Uterus (tissue), 4 donors: ENCODE results near the gene ADISSP. TPM values are rescaled to one million over a fixed set of nuclear protein-coding genes. Genes with fewer than 3 reads are reported as not detected.
A peak's percentile ranks its signal among the peaks of the same experiment; 100 is the strongest.

ENCODE experiments used
- DNase-seq, 2 donors: peaks; one replicate each; pipeline ENCODE4 v3.0.0-alpha.2; 2019 to 2020
- H3K27ac ChIP-seq, 2 donors: fragments of 200-600 bp; sonication (generic); 1 replicate in 1 of 2; 2 replicates in 1 of 2; pipeline ENCODE4 v1.5.1; 2016 to 2018
- H3K27me3 ChIP-seq, 2 donors: fragments of 200-600 bp; sonication (generic); one replicate each; pipeline ENCODE4 v1.5.1; 2018 to 2019; ENCODE audit warnings: control low read depth in 1 of 2
- H3K36me3 ChIP-seq, 2 donors: fragments of 200-600 bp; sonication (generic); one replicate each; pipeline ENCODE4 v1.5.1; 2019; ENCODE audit warnings: control low read depth in 1 of 2
- H3K4me1 ChIP-seq, 2 donors: fragments of 200-600 bp; sonication (generic); one replicate each; pipeline ENCODE4 v1.5.1; 2018 to 2019; ENCODE audit warnings: control low read depth in 1 of 2
- H3K4me3 ChIP-seq, 2 donors: fragments of 200-600 bp; sonication (generic); 1 replicate in 1 of 2; 2 replicates in 1 of 2; pipeline ENCODE4 v1.5.1; 2018 to 2019; ENCODE audit warnings: mild to moderate bottlenecking in 1 of 2
- H3K9me3 ChIP-seq, 2 donors: fragments of 200-600 bp; sonication (generic); one replicate each; pipeline ENCODE4 v1.5.1; 2019; ENCODE audit warnings: control low read depth in 1 of 2
- POLR2A ChIP-seq, 2 donors: fragments of 450-650 bp; IDR thresholded peaks; one replicate each; pipeline ENCODE4 v1.6.1; 2016; ENCODE audit warnings: antibody characterized with exemption in 2 of 2, mild to moderate bottlenecking in 1 of 2, moderate library complexity in 1 of 2
- intact Hi-C: fragments of 100-400 bp; cut with DNase I; formaldehyde crosslinking; loops from one replicate; pipeline ENCODE4 v1.15.1; 2023; ENCODE audit warnings: low total_unique reads
- total RNA-seq, 4 donors: library from RNA; depleted of rRNA in 3 of 4; stranded (reverse); fragments of >200 nt in 3 of 4; gene quantifications; one replicate each; pipeline versions ENCODE4 v1.1.0 to v1.2.4, GENCODE V29; 2014 to 2023
- TF ChIP-seq, protein P1 (sequence below), 4 experiments: fragments of 200-600 bp in 2 of 4; fragments of 450-650 bp in 2 of 4; sonication (generic) in 2 of 4; IDR thresholded peaks; one replicate each; pipeline ENCODE4 v1.5.1; 2016 to 2019; ENCODE audit warnings: antibody characterized with exemption in 4 of 4, mild to moderate bottlenecking in 2 of 4, moderate library complexity in 1 of 4
- donor health status: DM: yes; HTN: yes; CAD: no.

The ADISSP gene
- total RNA-seq, 4 donors from 2014 or later: 4.1 to 45.9 (median 34.8) TPM

DNA sequence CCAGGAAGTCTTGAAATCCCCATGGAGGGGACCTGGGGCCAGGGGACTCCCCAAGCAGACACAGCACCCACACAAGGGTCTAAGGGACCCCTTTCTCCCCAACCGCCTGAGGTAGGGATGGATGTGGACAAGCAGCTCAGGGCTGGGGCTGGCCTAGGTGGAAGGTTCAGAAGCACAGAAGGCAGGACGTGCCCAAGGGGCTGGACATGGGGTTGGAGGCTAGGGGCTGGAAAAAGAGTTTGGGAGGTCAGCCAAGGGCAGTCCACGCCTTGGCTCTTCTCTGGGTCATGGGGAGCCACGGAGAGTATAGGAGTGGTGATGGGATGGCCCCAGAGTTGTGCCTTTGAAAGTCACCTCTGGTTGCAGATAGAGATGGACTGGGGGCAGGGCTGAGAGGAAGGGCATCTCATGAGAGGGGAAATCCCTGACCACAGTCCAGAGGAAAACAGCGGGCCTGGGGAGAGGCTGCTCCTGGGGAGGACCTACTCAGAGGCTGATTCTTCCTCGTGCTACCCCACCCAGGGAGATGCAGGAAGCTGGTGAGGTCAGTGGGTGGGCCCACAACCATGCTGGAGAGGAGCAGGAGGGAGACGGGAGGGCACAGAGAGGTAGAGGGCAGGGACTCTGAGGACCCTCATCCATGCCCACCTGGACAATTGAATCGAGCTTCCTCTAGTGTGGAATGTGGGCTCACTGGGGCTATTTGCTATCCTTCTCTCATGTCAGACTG is 37.6 kb downstream of the ADISSP start:
- intact Hi-C loops: no loop called here
- TF ChIP-seq, protein P1, sequence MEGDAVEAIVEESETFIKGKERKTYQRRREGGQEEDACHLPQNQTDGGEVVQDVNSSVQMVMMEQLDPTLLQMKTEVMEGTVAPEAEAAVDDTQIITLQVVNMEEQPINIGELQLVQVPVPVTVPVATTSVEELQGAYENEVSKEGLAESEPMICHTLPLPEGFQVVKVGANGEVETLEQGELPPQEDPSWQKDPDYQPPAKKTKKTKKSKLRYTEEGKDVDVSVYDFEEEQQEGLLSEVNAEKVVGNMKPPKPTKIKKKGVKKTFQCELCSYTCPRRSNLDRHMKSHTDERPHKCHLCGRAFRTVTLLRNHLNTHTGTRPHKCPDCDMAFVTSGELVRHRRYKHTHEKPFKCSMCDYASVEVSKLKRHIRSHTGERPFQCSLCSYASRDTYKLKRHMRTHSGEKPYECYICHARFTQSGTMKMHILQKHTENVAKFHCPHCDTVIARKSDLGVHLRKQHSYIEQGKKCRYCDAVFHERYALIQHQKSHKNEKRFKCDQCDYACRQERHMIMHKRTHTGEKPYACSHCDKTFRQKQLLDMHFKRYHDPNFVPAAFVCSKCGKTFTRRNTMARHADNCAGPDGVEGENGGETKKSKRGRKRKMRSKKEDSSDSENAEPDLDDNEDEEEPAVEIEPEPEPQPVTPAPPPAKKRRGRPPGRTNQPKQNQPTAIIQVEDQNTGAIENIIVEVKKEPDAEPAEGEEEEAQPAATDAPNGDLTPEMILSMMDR (IDR thresholded peaks at IDR 0.05): no peak
- no peak for TF ChIP-seq POLR2A (IDR thresholded peaks at IDR 0.05)
- H3K4me1 ChIP-seq: peaks cover 0 to 8% of the 10 kb centered on the region in 2 donors
- H3K4me3 ChIP-seq: no peak overlapping the region
- no peak overlapping the region for H3K27ac ChIP-seq
- no peak for DNase-seq
- H3K27me3 ChIP-seq: no peaks in the 10 kb centered on the region
- H3K9me3 ChIP-seq: no peaks in the 10 kb centered on the region
- no peaks in the 10 kb centered on the region for H3K36me3 ChIP-seq

DNA sequence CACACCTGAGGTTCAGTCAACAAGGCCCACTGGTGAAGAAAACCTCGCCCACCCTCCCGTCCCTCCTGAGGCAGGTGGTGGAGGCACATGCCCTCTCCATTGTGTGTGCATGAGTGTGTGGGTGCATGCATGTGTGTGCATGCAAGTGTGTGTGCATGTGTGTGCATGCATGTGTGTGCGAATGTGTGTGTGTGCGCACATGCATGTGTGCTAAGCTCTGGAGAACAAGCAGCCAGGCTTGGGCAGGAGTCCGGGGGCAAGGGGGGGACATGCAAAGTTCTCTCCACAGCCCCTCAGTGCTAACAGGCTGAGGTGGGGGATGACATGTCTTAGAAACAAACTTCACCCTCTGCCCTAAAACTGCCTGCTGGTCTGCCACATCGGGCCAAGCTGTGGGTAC is 38.2 kb downstream of the ADISSP start:
- TF ChIP-seq POLR2A (IDR thresholded peaks at IDR 0.05): no peak
- TF ChIP-seq, protein P1 (IDR thresholded peaks at IDR 0.05): no peak
- Histone ChIP-seq H3K27me3 (no peaks in the 10 kb centered on the region), H3K27ac (no peak overlapping the region), H3K4me3 (no peak overlapping the region), H3K36me3 (no peaks in the 10 kb centered on the region), H3K4me1 (peaks cover 0 to 8% of the 10 kb centered on the region in 2 donors), H3K9me3 (no peaks in the 10 kb centered on the region)
- no peak for DNase-seq
- intact Hi-C loops: no loop called here

DNA sequence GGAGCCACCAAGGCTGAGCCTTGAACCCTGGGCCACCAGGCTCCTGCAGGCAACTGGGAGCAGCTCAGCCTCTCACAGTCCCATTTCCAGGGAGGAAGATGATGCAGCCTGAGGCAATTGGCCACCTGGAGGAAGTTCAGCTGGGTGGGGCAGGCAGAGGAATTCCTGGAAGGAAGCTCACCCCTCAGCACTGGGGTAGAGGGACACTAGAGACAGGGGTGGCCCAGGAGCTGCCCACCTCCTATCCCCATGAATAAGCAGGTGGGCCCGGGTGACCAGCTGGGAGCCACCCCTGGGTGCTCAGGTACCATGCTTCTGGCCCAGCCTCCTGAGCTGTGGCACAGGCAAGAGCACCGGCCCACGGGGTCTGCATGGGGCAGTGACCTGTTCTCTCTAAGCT is 38.7 kb downstream of the ADISSP start:
- intact Hi-C loops: no loop called here
- H3K4me1 ChIP-seq: peaks cover 0 to 8% of the 10 kb centered on the region in 2 donors
- no peaks in the 10 kb centered on the region for H3K27me3 ChIP-seq
- no peak overlapping the region for H3K4me3 ChIP-seq
- DNase-seq: no peak
- H3K27ac ChIP-seq: peak overlapping the region; percentile 87 to 95
- H3K36me3 ChIP-seq: no peaks in the 10 kb centered on the region
- no peak for TF ChIP-seq POLR2A (IDR thresholded peaks at IDR 0.05)
- TF ChIP-seq, protein P1 (IDR thresholded peaks at IDR 0.05): no peak
- no peaks in the 10 kb centered on the region for H3K9me3 ChIP-seq

DNA sequence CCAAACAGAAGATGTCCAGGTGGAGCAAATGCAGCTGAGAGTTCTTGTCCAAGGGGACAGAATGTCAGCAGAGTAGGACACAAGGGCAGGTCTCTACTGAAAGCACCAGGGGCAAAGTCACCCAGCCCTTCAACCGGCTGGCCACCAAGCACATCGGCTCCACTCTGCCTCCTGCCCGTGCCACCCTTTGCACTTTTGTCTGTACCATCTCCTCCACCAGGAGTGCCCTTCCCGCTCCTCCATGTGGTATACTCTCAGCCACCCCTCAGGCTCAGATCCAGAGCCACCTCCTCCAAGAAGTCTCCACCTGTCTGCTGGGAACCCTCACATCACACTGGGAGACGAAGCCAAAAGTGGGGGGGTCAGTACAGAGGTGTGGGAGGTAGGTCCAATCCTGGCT is 39.2 kb downstream of the ADISSP start:
- H3K36me3 ChIP-seq: no peaks in the 10 kb centered on the region
- no peak for DNase-seq
- no peaks in the 10 kb centered on the region for H3K27me3 ChIP-seq
- intact Hi-C loops: no loop called here
- peaks cover 0 to 5% of the 10 kb centered on the region in 2 donors for H3K4me1 ChIP-seq
- H3K9me3 ChIP-seq: no peaks in the 10 kb centered on the region
- peak overlapping the region; percentile 87 to 95 for H3K27ac ChIP-seq
- TF ChIP-seq, protein P1 (IDR thresholded peaks at IDR 0.05): no peak
- no peak for TF ChIP-seq POLR2A (IDR thresholded peaks at IDR 0.05)
- H3K4me3 ChIP-seq: no peak overlapping the region

DNA sequence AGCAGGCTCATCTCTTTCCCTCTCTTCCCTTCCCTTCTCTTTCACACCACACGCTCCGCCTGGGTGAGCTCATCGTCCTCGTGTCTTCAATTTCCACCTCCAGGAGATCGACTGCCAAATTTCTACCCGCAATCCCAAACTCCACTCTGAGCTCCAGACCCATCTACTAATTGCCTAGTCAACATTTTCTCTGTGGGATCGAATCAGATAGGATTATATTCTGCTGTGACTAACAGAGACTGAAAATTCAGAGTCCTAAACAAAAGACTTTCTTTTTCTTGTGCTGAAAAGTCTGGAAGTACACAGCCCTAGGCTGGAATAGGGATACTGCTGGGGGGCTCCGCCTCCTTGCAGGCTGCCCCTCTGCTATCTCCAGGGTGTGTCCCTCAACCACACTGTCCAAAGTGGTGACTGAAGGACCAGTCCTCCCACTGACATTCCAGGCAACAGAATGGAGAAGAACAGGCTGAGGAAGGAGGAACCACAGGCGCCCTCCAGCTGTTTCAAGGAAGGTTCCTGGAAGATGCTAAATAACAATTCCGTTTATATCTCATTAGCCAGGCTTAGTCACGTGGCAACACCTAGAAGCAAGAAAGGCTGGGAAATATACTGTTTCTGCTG is 40.0 kb downstream of the ADISSP start:
- Histone ChIP-seq H3K9me3 (no peaks in the 10 kb centered on the region), H3K27ac (peak overlapping the region; percentile 87 to 95), H3K36me3 (no peaks in the 10 kb centered on the region), H3K4me3 (peak overlapping the region in 1 of 2 donors; percentile 16), H3K27me3 (no peaks in the 10 kb centered on the region), H3K4me1 (peaks cover 0 to 4% of the 10 kb centered on the region in 2 donors)
- intact Hi-C loops: no loop called here
- peak; percentile 16 for TF ChIP-seq POLR2A (IDR thresholded peaks at IDR 0.05)
- TF ChIP-seq, protein P1 (IDR thresholded peaks at IDR 0.05): peak in 1 of 4 experiments; percentile 16
- peak; percentile 72 to 75 for DNase-seq
